ENCODE results near the gene STON1.

Gene STON1

GRCh38 chr2:48514348-48515003 lies 15.5 kb upstream of the STON1 start:
- TF ChIP-seq GATA2 (IDR thresholded peaks at IDR 0.05; ENCODE audit: low read depth, low read length) (no peak), GATA3 (IDR thresholded peaks at IDR 0.05; ENCODE audit: low read depth, low read length) (no peak)

- no peak for TF ChIP-seq GATA2 (IDR thresholded peaks at IDR 0.05; ENCODE audit: low read depth, low read length)
- TF ChIP-seq GATA3 (IDR thresholded peaks at IDR 0.05; ENCODE audit: low read depth, low read length) = no peak
Observed at GRCh38 chr2:48515513-48515985, 14.4 kb upstream of the STON1 start.

- TF ChIP-seq GATA2 (IDR thresholded peaks at IDR 0.05; ENCODE audit: low read depth, low read length) = no peak
- TF ChIP-seq GATA3 (IDR thresholded peaks at IDR 0.05; ENCODE audit: low read depth, low read length) = no peak
Observed at GRCh38 chr2:48519593-48519992, 10.4 kb upstream of the STON1 start.

GRCh38 chr2:48525269-48525943 lies 4.5 kb upstream of the STON1 start:
- TF ChIP-seq GATA3 (IDR thresholded peaks at IDR 0.05; ENCODE audit: low read depth, low read length) (no peak), GATA2 (IDR thresholded peaks at IDR 0.05; ENCODE audit: low read depth, low read length) (no peak)

GRCh38 chr2:48527226-48527885 lies 2.6 kb upstream of the STON1 start:
- no peak for TF ChIP-seq GATA2 (IDR thresholded peaks at IDR 0.05; ENCODE audit: low read depth, low read length)
- no peak for TF ChIP-seq GATA3 (IDR thresholded peaks at IDR 0.05; ENCODE audit: low read depth, low read length)

- TF ChIP-seq GATA2 (IDR thresholded peaks at IDR 0.05; ENCODE audit: low read depth, low read length) (no peak), GATA3 (IDR thresholded peaks at IDR 0.05; ENCODE audit: low read depth, low read length) (no peak)
Observed at GRCh38 chr2:48528431-48528830, 1.5 kb upstream of the STON1 start.

- TF ChIP-seq GATA3 (IDR thresholded peaks at IDR 0.05; ENCODE audit: low read depth, low read length) = no peak
- no peak for TF ChIP-seq GATA2 (IDR thresholded peaks at IDR 0.05; ENCODE audit: low read depth, low read length)
Observed at GRCh38 chr2:48529194-48529593, 760 bp upstream of the STON1 start.

- TF ChIP-seq GATA2 (IDR thresholded peaks at IDR 0.05; ENCODE audit: low read depth, low read length) (no peak), GATA3 (IDR thresholded peaks at IDR 0.05; ENCODE audit: low read depth, low read length) (no peak)
Observed at GRCh38 chr2:48529676-48530032, 300 bp upstream of the STON1 start.

- no peak for TF ChIP-seq GATA3 (IDR thresholded peaks at IDR 0.05; ENCODE audit: low read depth, low read length)
- TF ChIP-seq GATA2 (IDR thresholded peaks at IDR 0.05; ENCODE audit: low read depth, low read length) = no peak
Observed at GRCh38 chr2:48531141-48531648, 1.2 kb downstream of the STON1 start.

GRCh38 chr2:48532174-48532573 lies 2.2 kb downstream of the STON1 start:
- no peak for TF ChIP-seq GATA3 (IDR thresholded peaks at IDR 0.05; ENCODE audit: low read depth, low read length)

- no peak for TF ChIP-seq GATA2 (IDR thresholded peaks at IDR 0.05; ENCODE audit: low read depth, low read length)
- TF ChIP-seq GATA3 (IDR thresholded peaks at IDR 0.05; ENCODE audit: low read depth, low read length) = no peak
Observed at GRCh38 chr2:48532824-48533223, 2.9 kb downstream of the STON1 start.

GRCh38 chr2:48534781-48535180 lies 4.8 kb downstream of the STON1 start:
- TF ChIP-seq GATA3 (IDR thresholded peaks at IDR 0.05; ENCODE audit: low read depth, low read length) (no peak), GATA2 (IDR thresholded peaks at IDR 0.05; ENCODE audit: low read depth, low read length) (no peak)

GRCh38 chr2:48540237-48540935 lies 10.4 kb downstream of the STON1 start:
- TF ChIP-seq GATA3 (IDR thresholded peaks at IDR 0.05; ENCODE audit: low read depth, low read length) (no peak), GATA2 (IDR thresholded peaks at IDR 0.05; ENCODE audit: low read depth, low read length) (no peak)
